SHP77 (cell line): ENCODE measurements around the gene STX4.
"Not testable (repeated sequence)": the region's sequence is repeated elsewhere in the genome, so short reads cannot be mapped to it uniquely, and the experiment has no call there.

Experiments used
- DNase-seq, 2 experiments: peaks; one replicate each; lab custom pipeline; 2025; lab: John Stamatoyannopoulos, UW

STX4 gene

GRCh38 chr16:30998852-30999761 is 34.3 kb upstream of the STX4 start:
- DNase-seq = no peak

GRCh38 chr16:31000671-31001382 is 32.5 kb upstream of the STX4 start:
- no peak for DNase-seq

GRCh38 chr16:31001507-31002249 is 31.7 kb upstream of the STX4 start:
- DNase-seq = no peak

- DNase-seq = no peak
Measured at GRCh38 chr16:31002250-31002700, 31.1 kb upstream of the STX4 start.

GRCh38 chr16:31002862-31003341 is 30.5 kb upstream of the STX4 start:
- no peak for DNase-seq

- no peak for DNase-seq
Measured at GRCh38 chr16:31003744-31004143, 29.6 kb upstream of the STX4 start.

GRCh38 chr16:31004658-31005057 is 28.7 kb upstream of the STX4 start:
- DNase-seq = no peak

GRCh38 chr16:31005350-31006085 is 27.8 kb upstream of the STX4 start:
- DNase-seq = no peak

- DNase-seq = no peak
Measured at GRCh38 chr16:31006086-31006385, 27.3 kb upstream of the STX4 start.

GRCh38 chr16:31006589-31006988 is 26.8 kb upstream of the STX4 start:
- DNase-seq = no peak

GRCh38 chr16:31007684-31008083 is 25.7 kb upstream of the STX4 start:
- no peak for DNase-seq

GRCh38 chr16:31008149-31008548 is 25.2 kb upstream of the STX4 start:
- no peak for DNase-seq

GRCh38 chr16:31008551-31008950 is 24.8 kb upstream of the STX4 start:
- no peak for DNase-seq

- DNase-seq = no peak
Measured at GRCh38 chr16:31009120-31009519, 24.2 kb upstream of the STX4 start.

- DNase-seq = no peak
Measured at GRCh38 chr16:31009894-31010584, 23.3 kb upstream of the STX4 start.

GRCh38 chr16:31010585-31011325 is 22.6 kb upstream of the STX4 start, which contains the start of gene STX1B:
Gene STX1B (minus strand): TSS chr16:31010638. CDS start chr16:31010396, 242 bp downstream.
- DNase-seq = peak; percentile 58 to 74

GRCh38 chr16:31011815-31012214 is 21.5 kb upstream of the STX4 start:
- DNase-seq = not testable (repeated sequence)

- DNase-seq = not testable (repeated sequence)
Measured at GRCh38 chr16:31013292-31013691, 20.1 kb upstream of the STX4 start.

GRCh38 chr16:31016018-31016417 is 17.3 kb upstream of the STX4 start:
- peak in 1 of 2 experiments; percentile 9 for DNase-seq

GRCh38 chr16:31017756-31018155 is 15.6 kb upstream of the STX4 start:
- DNase-seq = not testable (repeated sequence)
